KMS-11 (cell line): ENCODE results near the gene NLGN1.

ENCODE experiments used
- H2AFZ ChIP-seq: fragments of 200-600 bp; sonication (generic); 2 replicates; pipeline ENCODE4 v1.6.1; 2016; ENCODE audit warnings: antibody characterized with exemption, mixed run types, low read depth
- H3K27ac ChIP-seq: fragments of 200-600 bp; sonication (generic); 2 replicates; pipeline ENCODE4 v1.6.1; 2016; ENCODE audit warnings: mild to moderate bottlenecking, mixed run types
- H3K27me3 ChIP-seq: fragments of 200-600 bp; sonication (generic); 2 replicates; pipeline ENCODE4 v1.6.1; 2017; ENCODE audit warnings: mild to moderate bottlenecking, low read depth, mixed run types, moderate library complexity; ENCODE audit not compliant: insufficient read depth
- H3K36me3 ChIP-seq: fragments of 200-600 bp; sonication (generic); 2 replicates; pipeline ENCODE4 v1.6.1; 2017; ENCODE audit warnings: mild to moderate bottlenecking, mixed run types; ENCODE audit not compliant: insufficient read depth
- H3K4me1 ChIP-seq: fragments of 200-600 bp; sonication (generic); 2 replicates; pipeline ENCODE4 v1.6.1; 2016; ENCODE audit warnings: mild to moderate bottlenecking, low read depth, mixed run types; ENCODE audit not compliant: poor library complexity, severe bottlenecking
- H3K4me2 ChIP-seq: fragments of 200-600 bp; sonication (generic); 2 replicates; pipeline ENCODE4 v1.7.0; 2016; ENCODE audit warnings: mild to moderate bottlenecking, mixed run types
- H3K4me3 ChIP-seq: fragments of 200-600 bp; sonication (generic); IDR thresholded peaks from 2 replicates; pipeline ENCODE4 v1.6.1; 2017; ENCODE audit warnings: low read depth, low read length, mixed read lengths; ENCODE audit not compliant: insufficient read depth
- H3K79me2 ChIP-seq: fragments of 200-600 bp; sonication (generic); 2 replicates; pipeline ENCODE4 v1.6.1; 2016; ENCODE audit warnings: low read depth, mixed run types; ENCODE audit not compliant: insufficient read depth
- H3K9ac ChIP-seq: fragments of 200-600 bp; sonication (generic); 2 replicates; pipeline ENCODE4 v1.6.1; 2016; ENCODE audit warnings: mild to moderate bottlenecking, mixed run types
- H4K20me1 ChIP-seq: fragments of 200-600 bp; sonication (generic); 2 replicates; pipeline ENCODE4 v1.6.1; 2016; ENCODE audit warnings: mild to moderate bottlenecking, mixed run types; ENCODE audit not compliant: insufficient read depth
- TF ChIP-seq, protein P1 (sequence below): fragments of 200-600 bp; sonication (generic); conservative IDR thresholded peaks from 2 replicates; pipeline ENCODE4 v1.6.1; 2017; ENCODE audit warnings: low read depth, mild to moderate bottlenecking, antibody characterized with exemption, low read length, moderate library complexity, mixed read lengths

The NLGN1 gene

DNA sequence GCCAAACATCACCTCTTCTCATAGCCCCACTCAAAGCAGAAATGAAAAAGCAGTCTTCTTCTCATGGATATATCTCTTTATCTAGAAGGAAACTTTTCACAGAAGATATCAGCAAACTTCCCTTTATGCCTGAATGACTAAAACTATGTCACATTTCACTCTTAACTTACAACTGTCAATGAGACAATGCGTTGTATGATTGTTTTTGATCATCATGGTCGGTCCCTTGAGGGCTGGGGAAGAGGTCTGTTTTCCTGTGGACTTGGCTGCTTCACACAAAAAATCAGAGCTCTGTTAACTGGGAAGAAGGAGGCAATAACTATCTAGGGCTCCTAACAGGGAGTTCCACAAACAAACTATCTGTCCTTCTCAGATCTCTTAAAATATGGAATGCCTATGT is 5.1 kb downstream of the NLGN1 start:
- peaks cover 9% of the 10 kb centered on the region for H3K4me1 ChIP-seq
- no peak overlapping the region for H3K27ac ChIP-seq
- no peak overlapping the region for H2AFZ ChIP-seq
- H3K4me3 ChIP-seq = no peak overlapping the region
- H3K4me2 ChIP-seq = no peak overlapping the region
- no peaks in the 10 kb centered on the region for H3K36me3 ChIP-seq
- no peaks in the 10 kb centered on the region; the same call in 1 of the 2 replicates for H3K27me3 ChIP-seq
- H4K20me1 ChIP-seq = no peaks in the 10 kb centered on the region
- TF ChIP-seq, protein P1, sequence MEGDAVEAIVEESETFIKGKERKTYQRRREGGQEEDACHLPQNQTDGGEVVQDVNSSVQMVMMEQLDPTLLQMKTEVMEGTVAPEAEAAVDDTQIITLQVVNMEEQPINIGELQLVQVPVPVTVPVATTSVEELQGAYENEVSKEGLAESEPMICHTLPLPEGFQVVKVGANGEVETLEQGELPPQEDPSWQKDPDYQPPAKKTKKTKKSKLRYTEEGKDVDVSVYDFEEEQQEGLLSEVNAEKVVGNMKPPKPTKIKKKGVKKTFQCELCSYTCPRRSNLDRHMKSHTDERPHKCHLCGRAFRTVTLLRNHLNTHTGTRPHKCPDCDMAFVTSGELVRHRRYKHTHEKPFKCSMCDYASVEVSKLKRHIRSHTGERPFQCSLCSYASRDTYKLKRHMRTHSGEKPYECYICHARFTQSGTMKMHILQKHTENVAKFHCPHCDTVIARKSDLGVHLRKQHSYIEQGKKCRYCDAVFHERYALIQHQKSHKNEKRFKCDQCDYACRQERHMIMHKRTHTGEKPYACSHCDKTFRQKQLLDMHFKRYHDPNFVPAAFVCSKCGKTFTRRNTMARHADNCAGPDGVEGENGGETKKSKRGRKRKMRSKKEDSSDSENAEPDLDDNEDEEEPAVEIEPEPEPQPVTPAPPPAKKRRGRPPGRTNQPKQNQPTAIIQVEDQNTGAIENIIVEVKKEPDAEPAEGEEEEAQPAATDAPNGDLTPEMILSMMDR = no peak
- no peak overlapping the region for H3K9ac ChIP-seq
- H3K79me2 ChIP-seq = no peaks in the 10 kb centered on the region

DNA sequence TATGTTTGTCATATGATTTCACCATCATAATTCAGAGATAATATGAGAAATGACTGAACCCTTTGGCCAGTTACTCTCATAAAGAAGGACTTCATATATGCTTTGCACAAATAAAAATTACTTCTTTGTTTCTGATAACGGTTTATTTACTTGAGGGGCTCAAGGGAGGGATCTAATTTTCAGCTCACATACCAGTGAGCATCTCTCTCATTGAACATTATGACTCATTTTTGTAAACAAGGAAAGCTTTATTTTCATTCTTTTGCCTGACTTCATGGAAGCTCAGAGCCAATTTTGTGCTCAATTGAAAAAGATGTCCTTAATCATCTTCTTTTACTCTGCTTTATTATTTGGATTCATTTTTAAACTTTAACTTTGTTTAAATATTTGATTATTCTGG is 5.8 kb downstream of the NLGN1 start:
- H4K20me1 ChIP-seq = no peaks in the 10 kb centered on the region
- TF ChIP-seq, protein P1 = no peak
- H3K4me2 ChIP-seq = no peak overlapping the region
- no peaks in the 10 kb centered on the region for H3K36me3 ChIP-seq
- H3K79me2 ChIP-seq = no peaks in the 10 kb centered on the region
- no peak overlapping the region for H3K9ac ChIP-seq
- H3K4me1 ChIP-seq = peaks cover 3% of the 10 kb centered on the region
- no peaks in the 10 kb centered on the region; the same call in 1 of the 2 replicates for H3K27me3 ChIP-seq
- H2AFZ ChIP-seq = no peak overlapping the region
- no peak overlapping the region for H3K27ac ChIP-seq
- H3K4me3 ChIP-seq = no peak overlapping the region

DNA sequence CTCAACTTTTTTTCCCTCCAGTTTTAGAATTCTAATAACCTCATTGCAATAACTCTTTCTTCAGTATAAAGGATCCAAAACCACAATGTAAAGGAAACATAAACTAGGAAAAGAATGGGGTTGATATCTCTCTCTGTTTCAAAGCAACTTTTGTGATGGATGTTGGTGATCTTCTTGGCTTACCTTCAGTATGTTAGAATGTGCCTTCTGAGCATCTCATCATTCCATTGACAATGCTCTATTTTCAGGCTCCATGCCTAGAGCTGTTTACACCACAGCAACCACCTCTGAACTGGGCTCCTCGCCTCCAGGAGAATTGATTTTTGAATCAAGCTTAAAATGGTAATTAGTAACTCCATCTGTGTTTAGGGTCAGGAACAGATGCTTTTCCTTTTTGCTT is 6.6 kb downstream of the NLGN1 start:
- Histone ChIP-seq H3K27me3 (no peaks in the 10 kb centered on the region), H3K4me1 (no peaks in the 10 kb centered on the region), H4K20me1 (no peaks in the 10 kb centered on the region), H3K36me3 (no peaks in the 10 kb centered on the region), H3K4me3 (no peak overlapping the region), H2AFZ (no peak overlapping the region), H3K79me2 (no peaks in the 10 kb centered on the region), H3K4me2 (no peak overlapping the region), H3K9ac (no peak overlapping the region), H3K27ac (no peak overlapping the region)
- TF ChIP-seq, protein P1 = no peak

DNA sequence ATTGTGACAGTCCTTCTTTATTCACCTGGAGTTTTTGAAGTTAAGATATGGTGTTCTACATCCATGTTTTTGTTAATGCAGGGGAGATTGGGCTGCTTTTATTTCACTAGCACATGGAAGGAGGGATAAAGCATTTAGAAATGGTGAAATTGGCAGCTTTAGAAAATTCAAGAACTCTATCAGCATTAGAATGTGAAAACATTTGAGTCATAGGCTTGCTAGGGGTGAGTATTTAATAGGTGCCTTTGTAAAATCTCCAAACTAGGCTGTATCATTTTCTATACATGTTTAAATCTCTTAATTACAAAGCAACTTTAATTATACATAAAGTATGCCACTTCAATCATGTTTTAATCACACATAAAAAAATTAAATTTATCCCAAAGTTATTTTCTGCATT is 12.9 kb downstream of the NLGN1 start:
- TF ChIP-seq, protein P1 = no peak
- Histone ChIP-seq H2AFZ (no peak overlapping the region), H3K4me3 (no peak overlapping the region), H3K36me3 (no peaks in the 10 kb centered on the region), H3K27me3 (no peaks in the 10 kb centered on the region), H3K9ac (no peak overlapping the region), H3K79me2 (no peaks in the 10 kb centered on the region), H3K4me2 (no peak overlapping the region), H3K27ac (no peak overlapping the region), H4K20me1 (no peaks in the 10 kb centered on the region), H3K4me1 (no peaks in the 10 kb centered on the region)

GRCh38 chr3:173410849-173411248 is 13.3 kb downstream of the NLGN1 start:
- H3K27me3 ChIP-seq = no peaks in the 10 kb centered on the region
- H2AFZ ChIP-seq = no peak overlapping the region
- no peak overlapping the region for H3K4me2 ChIP-seq
- H3K4me3 ChIP-seq = no peak overlapping the region
- TF ChIP-seq, protein P1 = no peak
- no peak overlapping the region for H3K9ac ChIP-seq
- no peaks in the 10 kb centered on the region for H3K79me2 ChIP-seq
- no peaks in the 10 kb centered on the region for H4K20me1 ChIP-seq
- H3K36me3 ChIP-seq = no peaks in the 10 kb centered on the region
- H3K4me1 ChIP-seq = no peaks in the 10 kb centered on the region
- H3K27ac ChIP-seq = no peak overlapping the region
